HG03457 (cell line): Measurements from ENCODE around the gene DGUOK.

Experiments used
- ATAC-seq: cut with Tn5 transposase; IDR thresholded peaks from one replicate; pipeline ENCODE4 v1.9.1; 2021; ENCODE audit warnings: moderate number of reproducible peaks; ENCODE audit not compliant: unreplicated experiment

Gene DGUOK

GRCh38 chr2:73946215-73946614, 19.5 kb downstream of the DGUOK start:
- no peak for ATAC-seq

DNA sequence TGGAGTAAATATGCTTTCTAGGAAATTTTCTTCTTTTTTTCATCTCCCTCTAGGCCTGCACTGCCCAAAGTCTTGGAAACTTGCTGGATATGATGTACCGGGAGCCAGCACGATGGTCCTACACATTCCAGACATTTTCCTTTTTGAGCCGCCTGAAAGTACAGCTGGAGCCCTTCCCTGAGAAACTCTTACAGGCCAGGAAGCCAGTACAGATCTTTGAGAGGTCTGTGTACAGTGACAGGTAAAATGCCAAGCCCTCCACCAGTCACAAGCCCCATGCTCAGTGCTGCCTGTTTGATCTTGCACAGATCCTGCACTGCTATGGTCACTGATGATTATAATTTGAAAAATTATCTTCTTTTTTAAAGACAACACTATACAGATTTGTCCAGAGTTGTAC, 20.0 kb downstream of the DGUOK start:
- no peak for ATAC-seq

GRCh38 chr2:73947412-73948018, 20.8 kb downstream of the DGUOK start:
- ATAC-seq: no peak

GRCh38 chr2:73949802-73950201, 23.1 kb downstream of the DGUOK start:
- no peak for ATAC-seq

DNA sequence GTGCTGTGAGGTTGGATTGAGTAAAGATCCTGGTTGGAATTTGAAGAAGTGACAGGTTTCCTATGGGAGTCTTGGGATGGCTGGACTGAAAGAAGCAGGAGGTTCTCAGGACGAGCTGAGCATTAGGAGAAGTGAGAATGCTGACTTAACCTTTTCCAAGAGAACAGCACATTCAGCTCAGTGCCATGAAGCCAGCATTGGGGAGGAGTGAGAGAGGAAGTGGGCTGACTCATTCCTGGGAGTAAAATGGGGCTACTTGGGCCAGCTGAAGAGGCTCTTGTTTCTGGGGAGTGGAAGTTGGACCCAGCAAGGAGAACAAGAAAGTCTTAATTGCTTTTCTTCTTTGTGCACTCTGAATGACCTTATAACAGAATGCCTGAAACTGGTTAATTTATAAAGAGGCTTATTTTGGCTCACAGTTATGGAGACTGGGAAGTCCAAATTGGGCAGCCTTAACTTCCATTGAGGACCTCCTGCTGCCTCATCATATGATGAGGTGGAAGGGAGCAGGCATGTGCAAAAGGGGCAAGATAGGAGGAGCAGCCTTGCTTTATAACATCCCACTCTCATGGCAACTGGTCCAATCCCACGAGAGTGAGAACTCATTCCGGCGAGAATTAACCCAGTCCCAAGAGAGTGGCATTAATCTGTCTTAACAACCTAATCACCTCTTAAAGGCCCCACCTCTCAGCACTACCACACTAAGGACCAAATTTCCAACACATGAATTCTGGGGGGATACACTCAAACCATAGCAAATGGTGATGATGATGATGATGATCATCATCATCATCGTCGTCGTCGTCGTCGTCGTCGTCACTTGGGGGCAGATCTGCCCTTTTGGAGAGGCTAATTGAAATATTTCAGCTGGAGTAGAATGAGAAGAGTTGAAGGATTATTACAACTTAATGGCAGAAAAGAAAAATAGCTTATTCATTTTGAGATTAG, 26.1 kb downstream of the DGUOK start:
- ATAC-seq: no peak

- ATAC-seq: no peak
Observed at GRCh38 chr2:73956218-73956865, 29.7 kb downstream of the DGUOK start.

DNA sequence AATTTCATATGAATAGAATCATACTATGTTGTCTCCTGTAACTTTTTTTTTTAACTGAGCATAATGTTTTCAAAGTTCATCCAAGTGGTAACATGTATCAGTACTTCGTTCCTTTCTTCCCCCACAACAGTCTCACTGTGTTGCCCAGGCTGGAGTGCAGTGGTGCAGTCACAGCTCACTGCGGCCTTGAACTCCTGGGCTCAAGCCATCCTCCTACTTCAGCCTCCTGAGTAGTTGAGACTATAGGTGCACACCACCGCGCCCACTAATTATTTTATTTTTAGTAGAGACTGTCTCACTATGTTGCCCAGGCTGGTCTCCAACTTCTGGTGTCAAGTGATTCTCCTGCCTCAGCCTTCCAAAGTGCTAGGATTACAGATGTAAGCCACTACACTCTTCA, 34.6 kb downstream of the DGUOK start:
- ATAC-seq: no peak

DNA sequence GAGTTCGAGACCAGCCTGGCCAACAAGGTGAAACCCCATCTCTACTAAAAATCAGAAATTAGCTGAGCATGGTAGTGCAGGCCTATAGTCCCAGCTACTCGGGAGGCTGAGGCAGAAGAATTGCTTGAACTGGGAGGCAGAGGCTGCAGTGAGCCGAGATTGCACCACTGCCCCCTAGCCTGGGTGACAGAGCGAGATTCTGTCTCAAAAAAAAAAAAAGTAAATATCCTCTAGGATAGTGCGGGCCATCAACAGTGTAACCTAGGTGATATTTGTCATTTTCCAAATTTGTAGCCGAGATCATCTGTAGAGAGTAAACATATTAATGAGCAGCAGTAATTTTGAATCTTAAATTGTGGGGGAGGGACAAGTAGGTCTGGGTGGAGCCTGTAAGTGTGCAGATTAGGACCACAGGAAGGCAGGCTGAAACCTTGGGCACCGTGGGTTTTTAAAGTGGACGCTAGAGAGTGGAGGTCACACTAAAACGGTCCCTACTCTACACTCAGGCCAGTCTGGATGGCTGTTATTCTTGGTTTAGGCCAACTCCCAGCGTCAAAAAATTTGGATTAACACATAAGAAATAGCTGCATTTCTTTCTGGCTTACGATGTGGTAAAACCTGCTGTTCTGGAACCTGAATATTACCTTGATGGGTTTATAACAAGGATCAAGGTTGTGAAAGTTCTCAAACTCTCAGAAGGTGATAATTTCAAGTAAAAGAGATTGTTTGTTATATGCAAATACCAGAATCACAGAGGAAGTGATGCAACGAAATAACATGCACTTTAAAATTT, 35.3 kb downstream of the DGUOK start:
- no peak for ATAC-seq

DNA sequence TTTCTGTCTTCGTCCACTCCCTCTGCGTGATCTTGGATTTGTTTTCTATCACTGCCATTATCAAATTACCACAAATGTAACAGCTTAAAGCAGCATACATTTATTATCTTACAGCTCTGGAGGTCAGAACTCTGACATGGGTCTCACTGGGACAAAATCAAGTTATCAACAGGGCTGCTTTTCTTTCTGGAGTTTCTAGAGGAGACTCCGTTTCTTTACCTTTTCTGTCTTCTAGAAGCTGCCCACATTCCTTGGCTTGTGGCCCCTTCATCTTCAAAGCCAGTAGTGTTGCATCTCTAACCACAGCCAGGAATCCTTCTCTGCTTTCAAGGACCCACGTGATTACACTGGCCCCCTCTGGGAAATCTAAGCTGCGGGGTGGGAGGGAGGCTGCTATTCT, 36.1 kb downstream of the DGUOK start:
- ATAC-seq: no peak

DNA sequence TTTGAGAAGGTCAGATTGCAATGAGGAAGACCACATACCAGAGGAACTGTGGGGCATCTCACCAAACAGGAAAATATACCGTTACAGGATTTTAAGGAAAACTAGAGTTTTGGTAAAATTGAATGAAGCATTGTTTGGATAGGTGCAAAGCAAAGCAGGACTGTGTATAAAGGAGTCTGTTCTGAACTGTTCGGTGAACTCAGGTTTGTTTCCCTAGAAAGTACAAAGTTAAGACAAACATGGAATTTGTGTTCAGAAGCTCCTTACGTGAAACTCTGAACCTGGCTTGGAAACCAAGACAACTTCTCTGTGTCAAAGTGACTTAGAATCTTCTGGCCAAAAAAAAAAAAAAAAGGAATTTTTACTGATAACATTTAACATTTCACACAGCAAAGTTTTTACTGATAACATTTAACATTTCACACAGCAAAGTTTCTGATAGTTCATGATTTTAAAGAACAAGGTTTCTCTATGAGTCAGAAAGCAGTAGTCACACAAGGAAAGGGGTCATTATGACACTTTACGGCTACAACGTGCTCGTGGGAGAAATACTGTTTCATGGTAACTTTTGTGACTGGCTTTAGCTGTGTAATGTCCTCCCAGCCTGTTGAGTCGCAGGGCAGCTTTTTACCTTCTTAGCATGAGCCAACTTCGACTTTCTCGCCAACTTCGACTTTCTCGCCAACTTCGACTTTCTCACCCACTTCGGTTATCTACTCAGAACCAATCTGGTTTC, 36.9 kb downstream of the DGUOK start:
- ATAC-seq: no peak

GRCh38 chr2:73964223-73964622, 37.5 kb downstream of the DGUOK start:
- no peak for ATAC-seq

GRCh38 chr2:73965053-73965452, 38.4 kb downstream of the DGUOK start:
- no peak for ATAC-seq

DNA sequence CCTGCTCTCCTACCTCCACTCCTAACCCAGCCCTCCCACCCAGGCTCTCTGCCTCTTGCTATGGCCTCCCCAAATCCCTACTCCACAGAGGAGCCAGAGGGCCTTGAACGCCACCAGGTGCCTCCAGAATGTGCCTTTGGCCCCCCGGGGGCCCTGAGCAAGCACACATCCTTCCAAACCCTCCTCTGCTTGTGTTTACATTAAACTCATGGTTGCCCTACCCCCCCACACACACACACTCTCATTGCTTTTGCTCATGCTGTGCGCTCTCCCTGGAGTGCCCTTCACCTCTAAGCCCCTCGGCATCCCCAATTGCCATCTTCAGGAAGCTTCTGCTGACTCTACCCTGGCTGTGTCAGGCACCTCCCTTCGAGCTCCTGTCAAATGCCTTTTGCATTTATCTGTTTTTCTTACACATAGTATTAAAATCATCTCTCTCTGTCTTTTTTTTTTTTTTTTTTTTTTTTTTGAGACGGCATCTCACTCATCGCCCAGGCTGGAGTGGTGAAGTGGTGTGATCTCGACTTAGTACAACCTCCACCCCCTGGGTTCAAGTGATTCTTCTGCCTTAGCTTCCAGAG, 41.8 kb downstream of the DGUOK start:
- no peak for ATAC-seq

GRCh38 chr2:73969356-73969755, 42.7 kb downstream of the DGUOK start:
- ATAC-seq: no peak

GRCh38 chr2:73970141-73970803, 43.6 kb downstream of the DGUOK start:
- ATAC-seq: no peak

GRCh38 chr2:73970850-73971471, 44.3 kb downstream of the DGUOK start:
- peak; percentile 70 for ATAC-seq

- no peak for ATAC-seq
Observed at GRCh38 chr2:73971722-73972121, 45.0 kb downstream of the DGUOK start.

DNA sequence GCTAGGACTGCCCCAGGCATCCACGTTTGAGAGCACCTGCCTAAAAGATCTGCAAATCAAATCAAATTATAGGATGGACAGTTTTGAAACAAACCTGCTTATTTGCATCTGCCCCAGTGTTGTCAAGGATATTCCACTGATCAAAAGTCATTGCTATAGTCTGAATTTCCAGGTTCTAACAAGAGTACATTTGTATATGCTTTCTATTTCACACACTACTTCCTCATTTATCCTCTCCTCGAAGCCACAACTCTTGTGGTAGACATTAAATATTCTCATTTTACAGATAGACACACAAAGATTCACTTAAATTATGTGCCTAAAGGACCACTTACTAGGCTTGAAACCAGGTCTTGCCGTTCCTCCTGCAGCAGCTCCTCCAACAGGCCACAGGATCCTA, 46.2 kb downstream of the DGUOK start:
- no peak for ATAC-seq

GRCh38 chr2:73975731-73976130, 49.1 kb downstream of the DGUOK start:
- no peak for ATAC-seq
